HG03457 (cell line): ENCODE data around the gene VHLL.

Experiments
- ATAC-seq: cut with Tn5 transposase; IDR thresholded peaks from one replicate; pipeline ENCODE4 v1.9.1; 2021; ENCODE audit warnings: moderate number of reproducible peaks; ENCODE audit not compliant: unreplicated experiment

VHLL gene

DNA sequence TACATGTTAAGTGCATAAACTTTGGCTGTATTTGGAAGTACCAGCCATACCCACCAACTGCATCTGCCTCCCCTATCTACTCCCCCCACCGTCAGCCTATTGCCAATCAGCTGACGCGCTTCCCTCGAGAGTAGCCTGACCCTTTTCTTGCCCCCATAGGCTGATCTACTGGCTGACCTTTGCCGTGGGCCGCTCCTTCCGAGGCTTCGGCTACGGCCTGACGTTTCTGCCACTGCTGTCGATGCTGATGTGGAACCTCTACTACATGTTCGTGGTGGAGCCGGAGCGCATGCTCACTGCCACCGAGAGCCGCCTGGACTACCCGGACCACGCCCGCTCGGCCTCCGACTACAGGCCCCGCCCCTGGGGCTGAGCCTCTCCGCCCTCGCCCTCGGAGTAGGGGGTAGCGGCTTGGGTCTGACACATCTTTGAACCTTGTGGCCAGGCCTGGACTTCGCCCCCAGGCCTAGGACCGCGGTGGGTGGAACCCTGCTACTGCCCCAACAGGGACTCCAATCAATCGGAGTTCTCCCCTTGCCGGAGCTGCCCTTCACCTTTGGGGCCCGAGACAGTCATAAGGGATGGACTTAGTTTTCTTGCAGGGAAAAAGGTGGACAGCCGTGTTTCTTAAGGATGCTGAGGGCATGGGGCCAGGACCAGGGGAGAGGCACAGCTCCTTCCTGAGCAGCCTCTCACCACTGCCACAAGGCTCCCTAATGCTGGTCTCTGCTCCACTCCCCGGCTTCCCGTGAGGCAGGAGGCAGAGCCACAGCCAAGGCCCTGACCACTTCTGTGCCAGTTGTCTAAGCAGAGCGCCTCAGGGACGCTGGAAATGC is 7.7 kb downstream of the VHLL start:
- no peak for ATAC-seq

DNA sequence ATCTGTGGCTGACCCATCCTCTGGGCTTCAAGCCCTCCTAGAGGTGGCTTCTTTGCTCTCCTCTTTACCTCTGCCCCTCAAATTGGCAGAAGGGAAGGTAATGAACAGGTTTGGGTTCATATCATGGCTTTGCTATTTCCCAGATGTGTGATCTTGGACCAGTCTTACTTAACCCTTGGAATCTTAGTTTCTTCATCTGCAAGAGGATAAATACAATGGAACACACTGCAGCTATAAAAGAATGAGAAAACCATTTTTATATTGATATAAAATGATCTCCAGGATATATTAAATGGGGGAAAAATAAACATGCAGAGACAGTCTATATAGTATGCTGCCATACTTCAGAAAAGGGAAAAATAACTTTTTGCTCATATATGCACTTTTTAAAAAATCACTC is 9.2 kb downstream of the VHLL start:
- ATAC-seq = no peak

DNA sequence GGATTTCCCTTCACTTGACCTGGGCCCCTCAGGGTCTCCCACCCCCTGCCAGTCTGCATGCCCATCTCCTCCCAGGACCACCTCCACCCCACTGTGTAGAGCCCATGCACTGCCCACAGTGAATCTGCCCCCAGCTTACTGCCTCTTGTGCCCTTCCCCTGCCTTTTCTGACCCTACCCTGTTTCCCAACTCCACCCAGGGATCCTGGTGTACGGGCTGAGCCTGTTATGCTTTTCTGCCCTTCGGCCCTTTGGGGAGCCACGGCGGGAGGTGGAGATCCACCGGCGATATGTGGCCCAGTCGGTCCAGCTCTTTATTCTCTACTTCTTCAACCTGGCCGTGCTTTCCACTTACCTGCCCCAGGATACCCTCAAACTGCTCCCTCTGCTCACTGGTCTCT is 13.0 kb downstream of the VHLL start:
- ATAC-seq = no peak

DNA sequence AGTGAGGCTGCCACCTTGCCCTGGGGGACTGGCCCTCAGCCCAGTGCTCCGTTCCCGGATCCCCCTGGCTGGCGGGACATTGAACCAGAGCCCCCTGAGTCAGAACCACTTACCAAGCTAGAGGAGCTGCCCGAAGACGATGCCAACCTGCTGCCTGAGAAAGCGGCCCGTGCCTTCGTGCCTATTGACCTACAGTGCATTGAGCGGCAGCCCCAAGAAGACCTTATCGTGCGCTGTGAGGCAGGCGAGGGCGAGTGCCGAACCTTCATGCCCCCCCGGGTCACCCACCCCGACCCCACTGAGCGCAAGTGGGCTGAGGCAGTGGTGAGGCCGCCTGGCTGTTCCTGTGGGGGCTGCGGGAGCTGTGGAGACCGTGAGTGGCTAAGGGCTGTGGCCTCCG is 13.7 kb downstream of the VHLL start:
- no peak for ATAC-seq

DNA sequence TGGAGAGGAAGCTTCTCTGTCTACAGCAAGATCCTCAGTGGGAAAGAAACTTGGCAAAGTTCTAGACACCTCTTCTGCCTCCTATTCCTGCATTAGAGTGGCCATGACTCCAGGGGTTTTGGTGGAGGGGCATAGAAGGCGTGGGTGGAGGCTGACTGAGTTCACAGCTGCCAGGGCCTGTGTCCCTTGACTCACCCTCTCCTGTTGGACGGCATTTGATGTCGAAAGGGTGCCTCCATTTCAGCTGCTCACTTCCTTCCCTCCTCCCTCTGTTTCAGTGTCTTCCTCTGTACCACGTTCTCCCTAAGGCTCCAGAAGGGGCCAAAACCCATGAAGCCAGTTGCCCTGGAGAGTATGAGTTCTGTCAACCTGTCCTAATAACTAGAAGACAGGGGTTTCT is 14.3 kb downstream of the VHLL start:
- no peak for ATAC-seq

DNA sequence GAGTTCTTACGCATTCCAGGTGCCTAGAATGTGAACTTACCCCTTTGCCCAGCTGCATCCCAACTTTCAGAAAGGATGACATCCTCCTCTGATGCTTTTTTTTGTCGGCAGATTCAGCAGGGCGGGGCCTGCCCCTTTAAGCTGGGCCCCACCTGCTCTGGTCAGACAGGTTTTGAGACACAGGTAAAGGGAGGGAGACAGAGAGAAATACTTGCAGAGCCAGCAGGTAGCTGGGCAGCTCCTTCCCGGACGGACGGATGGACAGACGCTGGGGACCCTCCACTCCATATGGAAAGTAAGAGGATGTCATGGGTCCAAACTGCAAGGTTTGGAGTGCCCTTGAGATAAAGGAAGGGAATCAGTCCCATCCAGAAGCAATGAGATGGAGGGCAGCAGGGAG is 15.0 kb downstream of the VHLL start, which contains the start of gene TMEM79:
TMEM79 (plus strand) TSS at position 214 of the 400 bp plus-strand sequence. CDS start 902 bp downstream, outside the sequence.
- no peak for ATAC-seq

DNA sequence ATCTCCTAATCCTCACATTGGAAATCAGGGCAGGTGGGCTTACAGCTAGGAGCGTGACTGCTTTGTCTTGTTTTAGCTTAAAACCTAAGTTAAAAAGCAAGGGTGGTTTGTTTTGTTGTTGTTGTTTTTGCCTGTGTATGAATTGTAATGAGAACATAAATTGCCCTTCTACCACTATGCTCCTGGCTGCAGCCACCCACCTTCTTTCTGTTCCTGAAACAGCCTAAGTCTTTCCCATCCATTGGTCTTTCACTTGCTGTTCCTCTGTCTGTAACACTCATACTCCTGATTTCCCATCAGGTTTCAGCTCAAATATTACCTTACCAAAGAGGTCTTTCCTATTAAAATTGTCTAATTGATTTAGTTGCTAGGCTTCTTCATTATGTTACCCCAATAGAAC is 15.6 kb downstream of the VHLL start:
- ATAC-seq = no peak

DNA sequence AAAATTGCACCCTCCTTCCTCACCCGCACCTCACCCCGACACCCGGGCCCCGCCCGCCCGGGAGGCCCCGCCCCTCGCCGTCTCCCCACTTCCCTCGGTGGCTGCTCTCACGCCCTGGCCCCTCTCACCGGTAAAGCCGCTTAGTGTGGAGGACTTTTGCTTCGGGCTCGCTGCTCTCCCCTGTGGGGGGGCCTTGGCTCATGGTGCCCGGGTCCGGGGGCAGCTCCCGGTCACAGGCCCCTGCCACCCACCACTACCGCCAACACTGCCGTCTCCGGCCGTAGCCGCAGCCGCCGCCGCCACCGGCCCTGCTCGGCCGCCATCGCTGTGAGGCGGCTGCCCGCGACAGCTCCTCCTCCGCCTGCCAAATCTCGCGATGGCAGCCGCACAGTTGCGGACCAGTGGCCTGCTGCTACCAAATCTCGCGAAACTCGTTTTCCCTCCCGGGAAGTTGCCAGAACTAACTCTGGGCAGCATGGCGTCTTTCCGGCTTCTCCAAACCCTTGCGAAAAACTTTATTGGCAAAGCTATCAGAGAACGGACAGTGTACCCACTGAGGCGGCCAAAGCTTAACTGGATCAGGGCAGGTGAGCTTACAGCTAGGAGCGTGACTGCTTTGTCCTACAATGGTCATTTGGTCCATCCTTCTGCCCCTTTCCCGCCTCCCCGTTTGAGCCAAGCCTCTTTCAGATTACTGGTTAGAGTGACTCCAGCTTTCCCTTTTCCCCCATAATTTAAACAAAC is 16.5 kb downstream of the VHLL start, which contains the start of gene SMG5:
SMG5 (minus strand) TSS at position 347 of the 744 bp plus-strand sequence; CDS start at position 202, 145 bp downstream.
- ATAC-seq = peak; percentile 65

DNA sequence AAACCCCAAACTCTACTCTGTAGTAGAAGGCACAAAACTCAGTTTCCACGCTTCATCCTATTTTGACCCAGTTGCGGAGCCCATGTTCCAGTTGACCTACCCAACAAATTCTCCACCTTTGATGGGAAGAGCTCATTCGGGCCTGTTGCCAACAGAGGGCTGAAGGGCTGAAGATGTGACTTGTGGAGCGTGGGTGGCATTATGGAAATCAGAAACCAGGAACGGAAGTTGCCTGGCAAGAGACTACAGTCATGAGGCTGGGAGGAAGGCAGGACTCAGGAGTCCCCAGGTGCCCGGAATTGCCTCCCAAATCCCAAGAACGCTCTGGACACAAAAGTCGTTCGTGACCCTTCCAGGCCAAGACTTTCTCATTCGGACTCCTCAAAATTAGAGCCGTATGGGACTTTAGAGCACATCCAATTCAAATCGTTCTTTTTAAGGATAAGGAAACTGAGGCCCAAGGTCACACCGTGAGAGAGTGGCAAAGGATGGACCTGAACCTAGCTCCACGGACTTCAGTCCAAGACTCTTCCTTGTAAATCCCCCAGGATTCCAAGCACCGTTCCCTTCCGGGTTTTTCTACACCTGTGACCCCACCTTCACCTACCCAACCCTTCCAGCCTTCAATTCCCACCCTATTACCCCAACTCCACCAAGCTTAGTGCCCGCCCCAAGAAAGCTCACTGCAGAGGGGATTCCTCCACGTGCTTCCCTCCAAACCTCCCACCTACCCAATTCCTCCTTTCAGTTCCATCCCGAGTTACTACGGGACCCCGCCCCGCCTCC is 17.2 kb downstream of the VHLL start:
- no peak for ATAC-seq

DNA sequence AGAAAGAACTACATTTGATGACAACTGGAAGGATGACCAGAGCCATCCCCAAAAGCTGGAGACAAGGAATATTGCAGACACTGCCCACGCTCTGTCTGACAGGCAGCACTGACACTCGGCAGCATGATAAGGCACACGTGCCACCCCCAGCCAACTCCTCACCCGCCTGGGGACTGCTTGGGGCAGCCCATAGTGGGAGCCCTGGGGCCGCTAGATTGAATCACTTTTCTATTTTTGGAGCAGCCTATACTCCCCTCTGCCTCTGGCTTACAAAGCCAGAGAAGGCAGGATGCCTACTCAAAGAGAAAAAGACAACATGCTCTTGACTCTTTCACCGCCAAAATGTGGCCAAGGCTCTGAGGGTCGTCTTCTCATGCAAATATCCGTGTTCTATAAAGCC is 17.8 kb downstream of the VHLL start:
- ATAC-seq = no peak

DNA sequence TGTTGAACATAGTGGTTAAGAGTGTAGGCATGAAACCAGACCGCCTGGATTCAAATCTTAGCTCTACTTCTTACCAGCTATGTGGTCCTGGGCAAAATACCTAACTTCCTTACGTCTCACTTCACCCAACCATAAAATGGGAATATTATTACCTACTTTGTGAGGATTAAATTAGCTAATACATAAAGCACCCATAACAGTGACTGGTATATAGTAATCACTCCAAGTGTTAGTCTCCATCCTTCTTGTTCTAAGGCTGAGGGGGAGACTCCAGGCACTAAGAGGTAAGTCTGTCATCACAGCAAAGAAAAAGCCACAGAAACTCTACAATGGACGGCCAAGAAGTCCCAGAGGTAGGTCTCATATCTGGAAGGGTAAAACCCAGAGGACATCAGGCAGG is 19.3 kb downstream of the VHLL start:
- ATAC-seq = no peak

DNA sequence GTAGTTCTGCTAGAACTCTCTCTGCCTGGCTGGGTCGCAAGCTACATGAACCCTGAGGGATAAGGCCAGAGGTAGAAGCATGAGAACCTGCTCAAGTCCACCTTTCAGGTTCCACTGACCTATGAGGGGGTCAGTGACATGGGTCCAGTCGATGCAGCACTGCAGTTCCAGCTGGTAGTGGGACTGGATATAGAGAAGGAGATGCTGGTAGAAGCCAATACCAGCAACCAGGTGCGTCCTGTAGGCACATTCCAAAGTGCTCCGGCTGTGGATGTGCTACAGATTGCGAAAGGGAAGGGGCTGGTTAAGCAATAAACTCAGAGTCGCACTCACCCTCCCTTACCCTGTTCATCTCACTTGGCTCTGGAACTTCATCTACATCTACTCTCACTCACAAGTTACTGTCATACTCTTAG is 22.1 kb downstream of the VHLL start:
- ATAC-seq = no peak

DNA sequence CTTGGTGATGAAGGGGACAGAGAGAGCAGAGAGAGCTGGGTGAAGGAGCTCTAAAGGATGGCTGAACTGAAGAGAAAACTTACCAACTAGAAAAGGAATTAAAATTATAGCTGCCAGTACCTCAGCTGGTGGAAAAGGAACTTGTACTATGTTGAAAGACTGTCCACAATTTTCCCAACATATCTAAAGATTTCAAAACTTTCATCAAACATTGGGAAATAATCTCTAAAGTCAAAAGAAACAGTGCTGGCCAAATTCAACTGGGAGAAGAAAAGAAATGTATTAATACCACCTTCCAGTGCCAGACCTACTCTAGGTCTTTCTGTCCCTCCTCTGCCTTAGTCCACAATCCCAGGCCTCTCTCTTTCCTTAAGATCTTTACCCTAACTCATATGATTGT is 22.6 kb downstream of the VHLL start:
- no peak for ATAC-seq

DNA sequence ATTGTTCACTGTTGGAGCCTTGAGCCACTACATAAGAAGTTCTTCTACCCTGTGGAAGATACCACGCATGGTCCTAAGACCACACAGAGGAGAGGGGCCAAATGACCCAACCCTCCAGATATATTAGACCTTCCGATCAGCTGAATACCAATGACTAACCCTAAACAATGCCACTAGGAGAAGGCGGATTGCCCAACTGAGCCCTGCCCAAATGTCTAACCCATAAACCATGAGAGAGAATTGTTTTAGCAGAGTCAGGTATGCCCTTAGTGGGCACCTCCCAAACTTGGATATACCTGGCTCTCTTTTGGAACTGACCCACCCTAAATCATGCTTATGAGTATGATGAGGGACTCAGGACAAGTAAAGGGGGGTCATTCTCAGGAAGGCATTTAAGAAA is 28.8 kb downstream of the VHLL start:
- no peak for ATAC-seq

DNA sequence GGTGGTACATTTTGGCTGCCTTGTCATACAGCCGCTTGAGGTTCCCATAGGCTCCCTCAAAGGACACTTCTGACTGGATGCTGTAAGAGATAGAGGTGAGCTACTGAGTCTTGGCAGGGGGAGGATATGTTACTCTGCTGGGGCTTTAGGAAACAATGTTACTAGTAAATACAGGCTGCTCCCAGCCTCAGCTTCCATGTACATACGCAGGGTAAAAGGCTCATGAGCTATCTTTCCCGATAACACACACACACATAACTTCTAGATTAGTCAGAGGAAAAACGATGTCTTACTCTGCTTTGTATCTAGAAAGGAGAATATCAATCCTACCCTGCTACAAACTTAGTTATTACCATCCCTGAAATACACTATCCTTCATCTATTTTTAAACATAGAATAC is 30.8 kb downstream of the VHLL start:
- ATAC-seq = no peak

DNA sequence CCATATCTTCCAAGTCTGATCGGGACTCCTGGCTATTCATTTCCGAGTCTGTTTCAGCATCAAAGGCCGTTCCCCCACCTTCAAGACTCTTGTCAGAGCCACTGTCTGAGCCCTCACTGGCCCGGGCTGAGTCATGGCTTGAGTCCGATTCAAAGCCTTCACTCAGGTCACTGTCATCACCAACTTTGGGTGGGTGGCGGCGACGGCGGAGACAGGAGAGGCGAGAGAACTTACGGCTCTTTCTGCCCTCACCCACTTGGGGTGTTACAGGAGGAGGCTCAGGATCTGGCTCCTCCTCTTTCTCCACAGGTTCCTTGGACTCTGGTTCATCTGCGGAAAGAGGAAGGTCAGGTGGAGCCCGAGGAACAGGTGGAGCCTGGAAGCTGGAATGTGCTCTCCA is 33.1 kb downstream of the VHLL start:
- ATAC-seq = no peak

DNA sequence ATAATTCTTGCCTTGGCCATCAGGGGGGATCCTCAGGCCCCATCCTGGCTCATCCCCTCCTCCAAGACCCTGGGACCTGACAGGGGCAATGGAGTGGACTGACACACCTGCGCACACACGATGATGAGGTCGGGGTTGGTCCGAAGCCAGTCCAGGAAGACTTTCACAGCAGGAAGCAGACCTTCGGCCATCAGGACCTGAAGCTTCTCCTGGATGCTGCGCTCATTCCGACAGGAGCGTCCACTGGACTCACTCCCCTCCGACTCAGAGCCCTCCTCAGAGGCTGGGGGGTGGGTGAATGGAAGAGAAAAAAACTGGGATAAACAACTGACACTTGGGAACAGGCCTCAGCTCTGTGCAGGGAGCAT is 35.8 kb downstream of the VHLL start:
- no peak for ATAC-seq

DNA sequence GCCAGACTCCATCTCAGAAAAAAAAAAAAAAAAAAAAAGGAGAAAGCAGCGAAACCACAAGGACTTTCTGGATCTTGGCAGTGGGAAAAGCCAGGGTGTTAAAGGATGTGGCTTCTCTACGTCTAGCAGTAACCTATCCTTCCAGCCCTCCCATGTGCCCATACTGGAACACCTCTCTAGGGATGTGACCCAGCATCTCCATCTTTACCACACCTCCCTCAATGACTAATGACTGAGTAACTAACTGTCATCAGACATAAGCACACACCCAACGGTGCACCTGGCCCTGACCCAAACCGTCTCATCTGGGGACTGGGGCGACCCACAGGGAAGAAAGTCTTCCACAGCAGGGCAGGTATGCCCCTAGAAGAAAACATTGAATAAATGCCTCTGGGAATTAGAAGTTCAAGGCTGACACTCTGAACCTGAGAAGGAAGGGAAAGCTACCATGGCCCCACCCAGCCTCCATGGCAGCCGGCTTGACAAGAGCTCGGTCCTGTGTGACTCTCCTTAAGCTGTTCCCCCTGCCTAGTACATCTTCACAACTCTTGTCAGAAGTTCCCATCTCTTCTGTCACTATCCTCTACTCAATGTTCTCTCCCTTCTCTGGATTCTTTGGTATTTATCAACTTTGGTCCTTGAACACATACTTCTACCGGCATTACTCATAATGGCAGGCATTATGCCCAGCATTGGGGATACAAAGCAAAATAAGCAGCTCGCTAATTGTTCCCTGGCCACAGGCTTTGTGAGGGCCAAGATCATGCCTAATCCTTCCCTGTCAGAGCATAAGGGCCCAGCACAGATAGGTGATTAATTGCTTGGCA is 36.4 kb downstream of the VHLL start:
- ATAC-seq = no peak

DNA sequence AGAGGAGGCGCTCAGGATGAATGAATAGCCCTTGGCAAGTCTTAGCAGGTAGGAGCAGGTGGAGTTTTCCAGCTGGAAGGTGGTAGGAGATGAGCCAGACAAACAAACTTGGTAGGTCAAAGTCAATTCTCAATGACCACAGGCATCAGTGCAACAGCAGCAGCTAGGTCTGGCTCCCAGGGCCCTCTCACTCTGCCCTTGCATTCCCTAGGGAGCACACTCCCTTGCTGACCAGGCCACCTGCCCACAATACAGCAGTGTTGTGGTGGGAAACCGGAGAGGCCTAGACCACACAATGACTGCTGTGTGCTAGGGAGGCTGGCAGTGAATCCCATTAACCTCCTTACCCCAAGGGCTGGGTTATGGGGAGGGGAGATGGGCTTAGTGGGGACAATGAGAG is 38.2 kb downstream of the VHLL start:
- ATAC-seq = no peak

DNA sequence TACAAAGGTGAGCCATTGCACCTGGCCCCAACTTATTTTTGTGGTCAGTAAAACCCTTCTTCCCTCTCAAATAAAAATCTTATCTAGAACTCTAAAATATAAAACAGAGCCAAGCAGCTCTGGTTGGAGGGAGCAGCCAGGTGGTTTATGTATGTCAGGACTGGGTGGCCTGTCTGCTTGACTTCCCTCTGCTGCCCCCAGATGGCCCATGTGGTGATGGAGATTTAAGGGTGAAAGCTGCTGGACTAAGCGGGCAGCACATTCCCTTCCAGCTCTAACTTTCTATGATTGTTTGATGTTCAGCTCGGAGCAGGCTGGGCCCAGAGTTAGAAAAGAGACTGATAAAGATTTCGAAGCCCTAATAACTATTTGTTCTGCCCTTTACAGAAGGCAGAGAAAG is 39.3 kb downstream of the VHLL start:
- ATAC-seq = no peak

DNA sequence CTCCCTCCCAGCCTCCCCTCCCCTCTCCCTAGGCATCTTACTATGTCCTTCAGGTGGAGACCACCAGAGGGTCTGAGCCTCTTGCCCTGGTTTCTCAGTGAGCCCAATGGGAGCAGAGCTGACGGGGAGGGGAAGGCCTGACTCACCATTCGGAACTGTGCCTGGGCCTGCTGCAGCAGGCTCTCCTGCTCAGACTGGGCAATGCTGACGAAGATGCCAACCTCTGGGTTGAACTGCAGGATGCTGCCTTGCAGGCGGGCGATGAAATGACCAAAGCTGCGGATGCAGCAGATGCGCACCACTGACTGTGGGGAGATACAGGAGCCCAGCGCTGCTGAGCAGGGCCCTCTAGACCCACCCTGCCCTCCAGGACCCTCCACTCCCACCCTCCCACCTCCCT is 40.2 kb downstream of the VHLL start:
- no peak for ATAC-seq
